ENCODE results near the gene LRRC4.

The LRRC4 gene

GRCh38 chr7:128030263-128030653 is 979 bp downstream of the LRRC4 start:
- no peak for DNase-seq

DNA sequence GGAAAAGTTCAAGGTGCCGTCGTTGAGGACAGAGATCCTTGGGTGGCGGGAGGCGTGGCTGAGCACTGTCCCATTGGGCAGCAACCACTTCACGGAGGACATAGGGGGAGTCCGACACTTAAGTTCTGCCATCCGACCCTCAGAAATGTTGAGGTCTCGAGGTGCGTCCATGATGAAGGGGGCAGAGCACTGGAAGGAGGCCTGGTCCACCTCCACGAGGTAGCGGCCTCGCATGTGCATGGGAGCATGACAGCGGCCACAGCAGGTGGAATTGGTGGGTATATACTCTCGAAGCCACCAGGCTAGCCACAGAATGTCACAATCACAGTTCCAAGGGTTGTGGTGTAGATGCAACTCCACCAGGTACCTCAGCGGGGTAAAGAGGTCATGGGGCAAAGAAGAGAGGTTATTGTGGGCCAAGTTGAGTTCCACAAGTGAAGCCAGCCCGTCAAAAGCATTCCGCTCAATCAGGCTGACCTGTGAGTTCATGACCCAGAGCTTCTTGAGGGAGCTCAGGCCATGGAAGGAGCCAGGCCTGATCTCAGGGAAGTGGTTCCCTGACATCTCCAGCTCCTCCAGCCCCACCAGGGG is 1.7 kb downstream of the LRRC4 start:
- no peak for DNase-seq

DNA sequence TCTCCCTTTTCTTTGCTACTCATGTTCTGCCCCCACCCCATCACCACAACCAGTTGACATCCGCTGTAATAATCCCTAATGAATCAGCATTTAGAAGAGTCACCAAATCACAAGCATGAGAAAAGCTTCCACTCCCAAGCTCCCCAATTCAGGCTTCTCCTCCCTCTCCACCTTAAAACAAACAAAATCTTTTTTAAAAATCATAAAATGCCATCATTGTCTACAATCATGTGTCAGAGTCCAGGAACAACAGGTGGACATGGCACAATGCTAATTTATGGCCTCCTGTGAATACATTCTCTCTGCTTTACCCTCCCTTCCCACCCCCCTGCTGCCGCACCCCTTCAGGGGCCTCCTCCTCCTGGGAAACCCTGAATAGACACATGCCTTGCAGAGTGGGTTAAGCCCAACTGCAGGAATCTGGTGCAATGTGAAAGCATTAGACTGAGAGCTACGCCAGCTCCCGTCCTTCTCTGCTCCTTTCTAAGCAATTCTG is 3.7 kb downstream of the LRRC4 start:
- DNase-seq: no peak

DNA sequence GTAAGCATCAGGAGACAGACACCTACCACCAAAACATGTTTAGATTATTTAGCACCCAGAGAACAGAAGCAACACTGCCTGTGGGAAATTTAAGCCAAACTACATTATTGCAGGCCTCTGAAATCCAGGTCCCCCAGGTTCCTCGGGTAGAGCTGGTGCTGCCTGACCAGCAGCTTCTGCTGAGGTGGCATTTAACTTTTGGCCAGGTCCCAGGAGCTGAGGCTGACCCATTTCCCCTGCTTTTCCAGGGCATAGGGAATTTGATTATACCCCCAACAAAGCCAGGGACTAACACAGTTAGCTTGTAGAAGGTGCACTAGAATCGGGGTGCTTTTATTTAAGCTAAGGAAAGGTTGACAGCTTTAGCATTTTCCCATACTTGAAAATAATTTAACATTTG is 4.7 kb downstream of the LRRC4 start:
- no peak for DNase-seq

- DNase-seq: no peak
Observed at GRCh38 chr7:128025819-128026218, 5.4 kb downstream of the LRRC4 start.

- no peak for DNase-seq
Observed at GRCh38 chr7:128025380-128025779, 5.9 kb downstream of the LRRC4 start.

GRCh38 chr7:128024151-128024550 is 7.1 kb downstream of the LRRC4 start:
- no peak for DNase-seq

DNA sequence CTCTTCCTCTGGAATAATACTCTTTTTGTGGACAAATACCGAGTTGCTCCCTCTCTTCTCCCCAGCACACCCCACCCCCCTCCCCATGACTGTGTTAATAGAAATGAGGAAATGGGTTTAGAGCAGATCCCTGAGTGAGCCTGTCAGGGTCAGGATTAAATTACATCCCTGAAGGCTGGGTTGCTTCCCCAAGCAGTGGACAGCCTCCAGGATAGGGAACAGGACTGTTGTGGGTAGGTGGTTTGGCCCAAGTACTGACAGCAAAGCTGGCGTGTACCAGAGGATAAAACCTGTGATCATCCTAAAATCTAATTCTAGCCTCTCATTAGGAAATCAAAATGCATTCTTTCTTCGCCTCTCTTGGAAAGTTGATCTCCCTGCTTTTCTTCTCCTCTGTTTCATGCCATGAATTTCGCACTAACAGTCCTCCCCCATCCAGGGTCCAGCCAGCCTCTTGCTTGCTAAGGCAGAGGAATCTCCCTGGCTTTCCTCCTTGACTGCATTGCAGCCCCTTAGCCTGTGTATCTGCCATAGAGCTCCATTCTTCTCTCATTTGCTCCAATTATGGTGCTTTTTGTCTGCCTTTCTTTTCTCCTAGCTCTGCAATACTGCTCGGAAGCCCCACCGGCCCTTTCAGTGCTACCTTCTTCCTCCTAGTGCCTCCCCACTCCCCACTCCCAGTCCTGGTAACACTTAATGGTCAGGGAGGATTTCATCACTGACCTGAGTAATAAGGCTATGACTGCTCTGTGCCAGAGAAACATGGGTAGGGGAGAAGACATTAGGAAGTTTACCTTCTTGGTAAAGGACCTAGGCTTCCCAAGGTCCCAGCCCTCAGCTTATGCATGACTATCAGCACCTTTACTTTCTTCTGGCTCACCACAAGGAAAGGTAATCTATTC is 8.4 kb downstream of the LRRC4 start:
- DNase-seq: no peak

- DNase-seq: no peak
Observed at GRCh38 chr7:128021366-128021765, 9.9 kb downstream of the LRRC4 start.

DNA sequence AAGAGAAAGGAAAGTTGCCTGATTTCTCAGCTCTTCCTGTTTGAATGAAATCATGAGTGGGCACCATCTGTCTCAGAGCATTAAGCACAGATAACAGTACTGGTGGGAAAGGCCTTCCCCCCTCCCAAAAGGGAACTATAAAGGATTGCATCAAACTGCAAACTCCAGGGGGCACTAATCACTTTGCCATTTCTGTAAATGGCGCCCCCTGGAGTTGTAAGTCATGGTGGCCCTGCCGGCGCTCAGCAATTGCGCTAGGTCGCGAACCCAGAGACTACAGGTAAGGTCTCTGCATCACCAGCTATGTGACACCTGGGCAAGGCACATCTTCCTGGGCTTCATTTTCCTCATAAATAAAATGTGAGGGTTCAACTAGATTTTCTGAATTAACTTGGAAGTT is 11.1 kb downstream of the LRRC4 start:
- peak; percentile 29 for DNase-seq

- no peak for DNase-seq
Observed at GRCh38 chr7:128019288-128019687, 11.9 kb downstream of the LRRC4 start.

GRCh38 chr7:128017862-128018845 is 13.1 kb downstream of the LRRC4 start:
- DNase-seq: no peak

DNA sequence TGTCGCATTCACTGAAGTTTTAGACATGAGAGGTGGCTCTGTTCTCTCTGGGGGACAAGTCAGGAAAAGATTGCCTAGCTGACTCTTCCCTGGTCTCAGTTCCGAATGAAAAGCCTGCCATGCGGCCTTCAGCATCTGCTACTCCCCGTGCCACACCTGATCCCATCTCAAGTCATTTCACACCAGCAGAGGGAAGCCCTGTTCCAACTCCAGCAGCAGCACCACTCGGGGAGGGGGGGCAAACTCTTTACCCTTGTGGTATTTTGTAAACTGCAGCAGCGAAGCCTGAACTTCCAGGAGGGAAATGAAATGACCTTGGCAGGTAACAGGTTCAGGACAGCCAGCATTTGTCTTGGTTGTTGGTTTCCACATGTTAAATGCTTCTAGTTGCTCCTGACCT is 13.8 kb downstream of the LRRC4 start:
- no peak for DNase-seq

- no peak for DNase-seq
Observed at GRCh38 chr7:128014811-128015210, 16.4 kb downstream of the LRRC4 start.

- no peak for DNase-seq
Observed at GRCh38 chr7:128011131-128011661, 20.0 kb downstream of the LRRC4 start.

DNA sequence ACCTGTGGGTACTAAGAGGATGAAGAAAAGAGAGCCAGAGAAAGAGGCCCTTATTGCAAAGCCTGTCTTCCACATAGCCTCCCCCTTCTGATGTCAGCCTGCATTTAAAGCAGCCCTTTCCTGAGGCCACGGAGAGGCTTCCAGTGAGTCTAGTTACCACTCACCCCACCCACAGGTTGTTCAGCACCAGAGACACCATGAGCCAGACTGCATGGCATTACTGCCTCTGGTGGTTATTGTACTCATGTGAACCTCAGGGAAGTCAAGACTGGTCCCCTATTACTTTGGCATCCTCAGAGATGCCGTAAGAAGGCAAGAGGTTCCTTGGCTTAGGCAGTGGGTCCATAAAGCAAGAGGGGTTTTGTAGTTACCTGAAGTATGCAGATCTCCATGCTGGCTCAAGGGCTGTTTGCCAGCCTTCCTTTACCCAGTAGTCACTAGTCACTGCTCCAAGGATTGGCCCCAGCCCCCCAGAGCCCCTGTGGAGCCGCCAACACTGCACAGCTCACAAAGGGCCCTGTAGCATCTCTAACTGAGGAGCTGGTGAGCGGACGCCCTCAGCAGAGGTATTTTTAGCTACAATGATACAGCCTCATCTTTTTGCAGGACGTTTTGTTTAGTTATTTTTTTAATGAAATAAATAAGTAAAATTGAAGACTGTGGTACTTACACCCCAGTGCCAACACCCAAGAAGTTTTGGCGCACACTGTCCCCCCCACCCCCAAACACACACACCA is 20.7 kb downstream of the LRRC4 start:
- DNase-seq: no peak

DNA sequence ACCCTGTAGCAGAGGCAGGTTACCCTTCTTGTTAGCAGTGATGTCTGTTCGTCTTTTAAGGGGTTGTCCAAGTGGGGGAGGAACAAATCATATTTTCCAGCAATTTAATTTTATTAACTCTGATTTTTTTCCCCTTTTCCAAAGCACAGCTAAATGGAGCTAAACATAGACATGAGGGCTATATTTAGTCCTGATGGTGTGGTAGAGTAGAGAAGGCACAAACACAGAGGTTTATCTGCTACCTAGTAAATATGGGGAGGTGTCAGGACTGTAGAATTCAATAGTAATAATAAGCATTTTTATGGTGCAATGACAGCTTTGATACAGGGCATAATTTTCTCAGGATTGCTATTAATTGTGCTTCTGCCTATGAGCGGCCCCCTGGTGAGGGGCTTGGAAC is 22.5 kb downstream of the LRRC4 start:
- DNase-seq: no peak

GRCh38 chr7:128008141-128008540 is 23.1 kb downstream of the LRRC4 start:
- DNase-seq: no peak

DNA sequence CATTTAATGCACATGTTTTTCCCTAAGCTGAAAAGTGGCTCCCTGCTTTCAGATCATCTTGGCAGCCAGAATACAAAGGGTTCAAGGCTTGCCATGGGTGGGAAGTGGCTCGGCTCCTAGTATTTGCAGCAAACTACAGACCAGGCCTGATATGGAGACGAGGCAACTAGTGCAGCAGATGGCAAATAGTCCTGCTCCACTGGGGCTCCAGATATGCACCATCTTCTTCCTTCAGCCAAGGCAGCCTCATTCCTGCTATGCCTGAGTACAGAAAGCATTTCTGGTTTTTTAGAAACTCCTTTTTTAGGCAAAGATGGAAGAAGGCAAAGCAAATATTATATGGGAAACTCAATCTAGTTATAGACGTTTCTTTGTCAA is 23.9 kb downstream of the LRRC4 start:
- DNase-seq: no peak

DNA sequence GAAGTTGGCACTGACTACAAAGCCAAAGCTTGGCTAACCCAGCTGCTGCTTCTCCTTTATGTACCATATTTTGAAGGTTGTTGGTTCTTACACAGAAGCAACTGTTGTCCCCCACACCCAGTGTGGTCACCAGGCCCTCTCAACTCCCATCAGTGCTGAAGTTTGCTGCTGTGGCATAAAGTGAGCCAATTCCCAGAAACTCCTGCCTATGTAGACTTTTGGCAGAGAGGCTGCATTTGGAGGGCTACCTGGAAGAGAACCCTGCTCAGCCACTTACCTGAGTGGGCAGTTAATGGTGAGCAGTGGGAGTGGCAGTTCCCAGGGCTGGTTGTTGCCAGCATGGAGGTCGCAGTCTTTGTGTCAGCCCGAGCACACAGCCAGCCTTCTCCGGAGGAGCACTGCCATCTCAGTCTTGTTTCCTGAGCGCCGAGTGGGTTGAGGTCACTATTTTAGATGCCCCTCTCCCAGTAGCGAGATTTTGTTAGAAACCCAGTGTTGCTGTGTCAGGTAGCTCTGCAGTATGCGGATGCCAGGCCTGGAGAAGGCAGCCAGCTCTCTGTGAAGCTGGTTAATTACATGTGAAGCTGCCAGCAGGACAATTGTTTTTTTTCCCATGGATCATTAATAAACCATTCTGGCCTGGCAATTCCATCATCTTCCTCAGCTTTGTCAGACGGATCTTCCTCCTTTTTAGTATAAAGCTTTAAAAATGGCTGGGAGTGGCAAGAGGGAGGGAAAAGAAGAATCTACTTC is 24.5 kb downstream of the LRRC4 start:
- no peak for DNase-seq

GRCh38 chr7:128005759-128006159 is 25.5 kb downstream of the LRRC4 start:
- no peak for DNase-seq
